Measurements from ENCODE around the gene ACTN4.

ACTN4 gene

GRCh38 chr19:38709671-38710415, 62.4 kb downstream of the ACTN4 start:
- DNase-seq (ENCODE audit: low spot score) = no peak

GRCh38 chr19:38710416-38710702, 62.9 kb downstream of the ACTN4 start:
- no peak for DNase-seq (ENCODE audit: low spot score)

DNA sequence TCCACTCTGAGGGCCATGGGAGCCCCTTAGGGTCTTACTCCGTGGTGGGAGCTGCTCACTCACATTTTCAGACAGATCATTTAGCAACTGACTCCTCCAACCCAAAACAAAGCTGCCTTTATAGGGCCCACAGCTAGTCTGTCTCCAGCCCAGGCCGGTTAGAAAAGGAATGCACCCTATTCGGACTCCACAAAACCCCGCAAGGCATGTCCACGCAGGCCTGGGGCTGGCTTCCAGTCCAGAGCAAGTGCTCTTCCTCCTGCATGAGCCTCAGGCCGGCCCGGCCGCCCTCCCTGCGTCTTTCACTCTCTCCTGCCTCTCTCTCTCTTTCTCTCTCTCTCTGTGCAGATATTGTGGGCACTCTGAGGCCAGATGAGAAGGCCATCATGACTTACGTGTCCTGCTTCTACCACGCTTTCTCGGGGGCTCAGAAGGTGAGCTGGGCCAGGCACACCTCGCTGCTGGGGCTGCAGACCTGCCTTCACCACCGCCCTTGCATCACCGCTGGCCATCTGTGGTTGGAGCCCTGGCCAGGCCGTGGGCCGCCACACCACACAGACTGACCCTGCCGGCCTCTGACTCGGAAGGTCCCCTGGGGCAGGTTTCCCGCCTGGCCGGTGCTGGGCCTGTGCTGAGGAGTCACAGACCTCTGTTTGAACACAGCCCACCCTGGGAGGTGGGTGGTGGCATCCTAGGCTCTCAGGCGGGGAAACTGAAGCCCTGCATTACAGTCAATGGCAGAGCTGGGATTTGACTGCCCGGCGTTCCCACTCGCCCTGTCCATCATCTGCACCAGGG, 63.7 kb downstream of the ACTN4 start:
- no peak for DNase-seq (ENCODE audit: low spot score)

- no peak for DNase-seq (ENCODE audit: low spot score)
Measured at GRCh38 chr19:38711726-38712153, 64.3 kb downstream of the ACTN4 start.

DNA sequence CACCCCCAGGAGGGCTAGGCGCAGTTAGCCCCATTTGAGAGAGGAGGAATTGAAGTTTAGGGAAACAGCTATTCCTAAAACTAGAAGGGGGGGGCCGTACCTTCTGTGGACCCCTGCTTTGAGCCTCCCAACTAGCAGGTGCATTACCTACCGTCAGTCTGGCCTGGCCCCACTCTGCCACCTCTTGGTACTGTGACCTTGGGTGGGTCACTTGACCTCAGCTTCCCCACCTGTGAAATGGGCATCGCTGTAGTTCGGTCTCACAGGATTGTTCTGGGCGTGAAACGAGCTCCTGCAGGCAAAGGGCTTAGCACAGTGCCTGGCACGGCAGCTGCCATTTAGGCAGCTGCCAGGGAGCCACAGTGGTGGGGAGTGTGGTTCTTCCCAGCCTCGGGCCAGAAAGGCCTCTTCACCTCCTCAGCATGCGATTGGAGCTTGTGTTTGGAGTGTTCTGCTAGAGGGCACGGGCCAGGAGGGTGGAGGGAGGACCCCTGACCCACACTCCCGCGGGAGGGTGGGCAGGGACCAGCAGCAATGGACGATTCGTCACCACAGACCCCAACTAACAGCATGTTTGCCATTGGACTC, 64.8 kb downstream of the ACTN4 start:
- no peak for DNase-seq (ENCODE audit: low spot score)

DNA sequence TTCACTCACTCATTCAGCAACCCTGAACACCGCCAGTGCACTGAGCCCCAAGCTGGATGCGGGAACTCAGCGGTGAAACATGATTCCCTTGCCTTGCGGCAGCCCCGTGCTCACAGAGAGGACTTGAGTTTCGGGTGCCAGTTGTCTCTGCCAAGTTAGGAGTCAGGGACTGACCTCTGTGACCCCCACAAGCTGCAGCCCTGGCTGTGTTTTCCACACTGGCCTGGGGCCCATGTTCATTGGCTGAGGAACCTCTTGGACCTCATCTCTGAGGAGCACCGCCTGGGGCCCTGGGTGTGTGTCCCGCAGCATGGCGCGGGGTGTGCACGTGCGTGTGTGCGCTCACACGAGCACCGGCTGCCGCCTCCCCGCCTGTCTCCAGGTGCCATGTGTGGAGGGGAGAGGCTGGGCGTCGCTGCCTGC, 65.8 kb downstream of the ACTN4 start:
- DNase-seq (ENCODE audit: low spot score) = no peak

DNA sequence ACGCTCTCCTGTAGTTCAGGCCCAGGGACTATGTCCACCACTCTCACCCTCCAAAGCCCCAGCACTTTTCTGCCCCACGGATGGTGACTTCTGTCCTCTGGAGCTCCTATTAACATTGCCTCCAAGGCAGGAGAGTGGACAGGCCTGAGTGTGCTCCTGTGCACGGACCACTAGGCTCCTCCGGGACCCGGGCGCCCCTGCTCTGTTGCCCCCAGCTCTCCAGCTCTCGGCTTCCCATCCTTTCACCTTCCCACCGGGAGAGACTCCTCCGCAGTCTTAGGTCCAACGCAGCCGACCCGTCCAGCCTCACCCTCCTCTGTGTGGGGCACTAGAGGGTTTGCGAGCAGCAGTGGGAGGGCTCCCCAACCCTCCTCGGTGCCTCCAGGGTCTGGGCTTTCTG, 66.4 kb downstream of the ACTN4 start:
- DNase-seq (ENCODE audit: low spot score) = no peak

GRCh38 chr19:38714354-38714778, 66.9 kb downstream of the ACTN4 start:
- no peak for DNase-seq (ENCODE audit: low spot score)

GRCh38 chr19:38715555-38715954, 68.1 kb downstream of the ACTN4 start:
- no peak for DNase-seq (ENCODE audit: low spot score)

GRCh38 chr19:38717051-38717450, 69.6 kb downstream of the ACTN4 start:
- DNase-seq (ENCODE audit: low spot score) = no peak

GRCh38 chr19:38717855-38718254, 70.4 kb downstream of the ACTN4 start:
- no peak for DNase-seq (ENCODE audit: low spot score)

DNA sequence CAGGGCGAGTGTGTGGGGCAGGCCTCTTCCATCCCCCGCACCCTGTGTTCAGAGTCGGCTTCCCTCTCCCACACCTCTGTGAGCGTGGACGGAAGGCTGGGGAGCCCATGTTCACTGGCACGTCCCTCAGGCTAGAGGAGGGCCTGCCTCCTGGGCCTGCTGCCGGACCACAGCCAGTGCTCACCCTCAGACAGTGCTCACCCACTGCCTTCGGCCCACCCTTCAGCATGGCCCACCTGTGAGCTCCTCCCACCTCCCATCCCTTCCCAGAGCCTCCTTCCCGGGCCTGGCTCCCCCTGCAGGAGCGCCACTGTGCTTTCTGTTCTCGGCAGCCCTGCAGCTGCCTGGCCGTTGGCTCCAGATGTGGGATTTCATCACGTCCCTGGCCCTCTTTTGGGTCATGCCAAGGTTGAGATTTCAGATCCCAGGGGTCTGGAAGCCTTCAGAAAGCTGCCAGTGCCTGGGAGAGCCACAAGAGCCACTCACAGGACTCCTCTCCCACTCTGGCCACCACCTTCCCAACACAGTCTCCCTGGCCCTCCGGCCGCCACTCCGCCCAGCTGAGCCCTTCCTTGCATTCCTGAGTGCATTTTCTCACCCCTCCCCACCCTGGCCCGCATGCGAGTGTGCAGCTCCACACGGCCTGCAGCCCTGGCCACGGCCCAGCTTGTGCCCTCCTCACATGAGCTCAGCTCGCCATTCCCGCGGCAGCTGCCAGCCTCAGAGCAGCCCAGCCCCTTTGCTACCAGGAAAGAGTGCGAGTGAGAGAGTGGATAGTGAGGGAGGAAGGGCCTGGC, 71.5 kb downstream of the ACTN4 start:
- no peak for DNase-seq (ENCODE audit: low spot score)

- DNase-seq (ENCODE audit: low spot score) = no peak
Measured at GRCh38 chr19:38719761-38720558, 72.5 kb downstream of the ACTN4 start.

DNA sequence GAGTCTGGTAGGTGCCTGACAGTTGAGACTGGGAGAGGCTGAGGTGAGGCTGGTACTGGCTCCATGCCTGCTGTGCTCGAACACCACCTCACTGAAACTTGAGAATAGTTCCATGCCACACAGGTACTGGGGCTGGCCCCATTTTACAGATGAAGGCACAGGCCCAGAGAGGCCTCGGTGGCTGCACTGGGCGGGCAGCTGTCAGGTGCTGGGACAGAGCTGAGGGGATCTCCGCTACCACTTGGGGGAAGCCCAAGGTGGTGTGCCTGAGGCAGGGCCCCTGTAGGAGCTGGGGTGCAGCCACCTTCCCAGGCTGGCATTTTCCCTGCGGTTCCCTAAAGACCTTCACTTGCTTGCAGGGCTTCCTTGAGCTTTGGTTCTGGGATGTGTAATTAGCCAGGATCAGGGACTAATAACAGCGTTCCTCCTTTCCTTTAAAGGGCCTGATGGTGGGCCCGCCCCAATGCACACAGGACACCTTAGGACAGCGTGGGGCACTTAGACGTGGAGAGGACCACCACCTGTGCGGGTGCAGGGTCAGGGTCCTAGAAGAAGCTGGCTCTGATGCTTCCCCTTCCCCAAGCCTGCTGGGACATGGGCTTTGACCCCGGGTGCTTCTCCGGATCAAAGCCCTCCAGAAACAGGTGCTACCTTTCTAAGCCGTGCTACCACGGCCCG, 73.2 kb downstream of the ACTN4 start:
- DNase-seq (ENCODE audit: low spot score) = no peak

GRCh38 chr19:38721496-38721895, 74.0 kb downstream of the ACTN4 start:
- no peak for DNase-seq (ENCODE audit: low spot score)

DNA sequence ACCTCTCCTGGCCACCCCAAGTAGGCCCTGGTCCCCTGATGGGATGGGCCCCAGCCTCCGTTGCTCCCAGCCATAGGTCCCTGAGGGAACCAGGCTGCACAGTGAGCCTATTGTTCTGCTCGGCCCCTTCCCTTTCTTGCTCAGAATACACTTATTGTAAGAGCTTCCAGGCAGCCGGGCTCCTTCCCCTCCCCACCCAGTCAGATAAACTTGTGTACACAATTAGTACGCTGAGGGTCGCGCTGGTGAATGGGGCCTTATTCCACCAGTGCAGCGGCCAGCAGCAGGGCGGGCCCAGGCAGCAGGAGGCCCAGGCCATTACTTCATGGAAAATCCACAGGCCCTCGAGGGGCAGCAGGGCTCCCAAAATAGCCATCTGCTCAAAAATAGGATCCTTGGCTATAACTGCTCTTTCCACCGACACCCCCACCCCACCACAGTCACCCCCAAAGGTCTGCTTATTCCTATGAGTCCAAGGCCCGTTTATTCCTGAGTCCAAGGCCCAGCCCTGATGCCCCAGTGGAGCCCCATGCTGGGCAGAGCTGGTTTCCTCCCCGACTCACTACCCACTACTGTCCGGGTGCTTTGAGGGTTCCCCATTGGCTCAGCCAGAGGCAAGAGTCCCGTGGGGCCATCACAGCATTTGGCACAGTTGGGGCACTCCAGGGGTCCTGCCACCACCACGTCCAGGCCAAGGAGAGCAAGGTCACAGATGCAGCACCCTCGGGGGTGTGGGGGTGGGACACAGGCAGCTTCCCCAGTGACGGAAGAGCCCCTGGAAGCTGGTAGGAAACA, 74.7 kb downstream of the ACTN4 start:
- no peak for DNase-seq (ENCODE audit: low spot score)

- no peak for DNase-seq (ENCODE audit: low spot score)
Measured at GRCh38 chr19:38722947-38723605, 75.6 kb downstream of the ACTN4 start.

DNA sequence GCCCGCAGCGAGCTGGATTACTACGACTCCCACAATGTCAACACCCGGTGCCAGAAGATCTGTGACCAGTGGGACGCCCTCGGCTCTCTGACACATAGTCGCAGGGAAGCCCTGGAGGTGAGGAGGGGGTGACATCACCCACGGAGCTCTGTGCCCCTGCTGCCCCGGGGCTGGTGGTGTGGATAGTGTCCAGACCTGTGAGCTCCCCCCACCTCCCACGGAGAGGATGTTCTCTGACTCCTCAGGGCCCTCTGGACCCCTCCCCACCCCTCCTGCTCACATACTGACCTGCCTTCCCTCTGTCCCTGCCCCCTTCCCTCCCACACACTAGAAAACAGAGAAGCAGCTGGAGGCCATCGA, 76.1 kb downstream of the ACTN4 start:
- no peak for DNase-seq (ENCODE audit: low spot score)

DNA sequence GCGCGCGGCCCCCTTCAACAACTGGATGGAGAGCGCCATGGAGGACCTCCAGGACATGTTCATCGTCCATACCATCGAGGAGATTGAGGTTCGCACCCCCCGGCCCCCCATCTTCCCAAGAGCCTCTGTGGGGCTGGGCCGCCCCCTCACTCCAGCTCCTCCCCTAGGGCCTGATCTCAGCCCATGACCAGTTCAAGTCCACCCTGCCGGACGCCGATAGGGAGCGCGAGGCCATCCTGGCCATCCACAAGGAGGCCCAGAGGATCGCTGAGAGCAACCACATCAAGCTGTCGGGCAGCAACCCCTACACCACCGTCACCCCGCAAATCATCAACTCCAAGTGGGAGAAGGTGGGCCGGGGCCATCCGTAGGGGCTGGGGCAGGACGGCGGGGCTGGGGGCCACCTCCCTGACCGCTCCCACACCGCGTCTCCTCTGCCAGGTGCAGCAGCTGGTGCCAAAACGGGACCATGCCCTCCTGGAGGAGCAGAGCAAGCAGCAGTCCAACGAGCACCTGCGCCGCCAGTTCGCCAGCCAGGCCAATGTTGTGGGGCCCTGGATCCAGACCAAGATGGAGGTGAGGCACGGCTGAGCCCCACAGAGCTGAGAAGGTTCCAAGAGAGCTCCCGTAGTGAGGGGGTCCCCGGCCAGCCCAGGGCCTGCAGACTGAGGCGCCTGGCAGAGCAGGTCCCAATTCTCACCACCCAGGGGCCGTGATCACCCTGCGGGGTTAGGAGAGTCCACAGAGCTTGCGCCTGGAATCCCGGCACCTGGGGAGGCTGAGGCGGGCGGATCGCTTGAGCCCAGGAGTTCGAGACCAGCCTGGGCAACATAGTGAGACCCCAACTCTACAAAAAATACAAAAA, 76.8 kb downstream of the ACTN4 start:
- no peak for DNase-seq (ENCODE audit: low spot score)

All from CD4-positive, alpha-beta T cell treated with Interleukin-2 at 100 ng/mL for 4 hours (primary cell).